GM23338 (cell line): ENCODE measurements around the gene RFX8. TPM values are rescaled to one million over a fixed set of nuclear protein-coding genes. Genes with fewer than 3 reads are reported as not detected.

Source experiments
- ATAC-seq: fragments of 200-7000 bp; cut with Tn5 transposase; 3 replicates; pipeline ENCODE4 v1.9.1; 2020
- DNase-seq: peaks from one replicate; pipeline ENCODE4 v3.0.0-alpha.2; 2015; ENCODE audit warnings: low spot score
- H2AFZ ChIP-seq: fragments of 200-600 bp; sonication (generic); 2 replicates; pipeline ENCODE4 v1.8.0; 2016; ENCODE audit warnings: antibody characterized with exemption, mild to moderate bottlenecking, moderate library complexity
- H3F3A ChIP-seq: fragments of 200-600 bp; sonication (generic); replicated peaks from 2 replicates; pipeline ENCODE4 v1.8.0; 2017; ENCODE audit warnings: antibody characterized with exemption, mixed run types, low read depth
- H3K27ac ChIP-seq: fragments of 200-600 bp; sonication (generic); 2 replicates; pipeline ENCODE4 v1.6.1; 2016; ENCODE audit warnings: low read depth
- H3K27me3 ChIP-seq: fragments of 200-600 bp; sonication (generic); 2 replicates; pipeline ENCODE4 v1.8.0; 2016; ENCODE audit warnings: mild to moderate bottlenecking, mixed run types, moderate library complexity; ENCODE audit not compliant: insufficient read depth
- H3K36me3 ChIP-seq: fragments of 200-600 bp; sonication (generic); 2 replicates; pipeline ENCODE4 v1.8.0; 2016; ENCODE audit warnings: mild to moderate bottlenecking; ENCODE audit not compliant: insufficient read depth
- H3K4me1 ChIP-seq: fragments of 200-600 bp; sonication (generic); 2 replicates; pipeline ENCODE4 v1.8.0; 2016; ENCODE audit warnings: mild to moderate bottlenecking, moderate library complexity; ENCODE audit not compliant: insufficient read depth
- H3K4me2 ChIP-seq: fragments of 200-600 bp; sonication (generic); 2 replicates; pipeline ENCODE4 v1.7.1; 2017; ENCODE audit warnings: mixed run types
- H3K4me3 ChIP-seq: fragments of 200-600 bp; sonication (generic); 2 replicates; pipeline ENCODE4 v1.6.1; 2016; ENCODE audit warnings: mixed run types
- H3K79me2 ChIP-seq: fragments of 200-600 bp; sonication (generic); replicated peaks from 2 replicates; pipeline ENCODE4 v1.8.0; 2017; ENCODE audit warnings: mild to moderate bottlenecking; ENCODE audit not compliant: insufficient read depth
- H3K9me2 ChIP-seq: fragments of 200-600 bp; sonication (generic); 2 replicates; pipeline ENCODE4 v1.8.0; 2017; ENCODE audit not compliant: insufficient read depth
- H4K20me1 ChIP-seq: fragments of 200-600 bp; sonication (generic); replicated peaks from 2 replicates; pipeline ENCODE4 v1.8.0; 2017; ENCODE audit warnings: mild to moderate bottlenecking; ENCODE audit not compliant: insufficient read depth
- H3K27ac Mint-ChIP-seq: 2 replicates; pipeline ENCODE4 v1.8.0; 2020; ENCODE audit warnings: inconsistent platforms, mild to moderate bottlenecking, moderate library complexity, mixed read lengths
- H3K27me3 Mint-ChIP-seq: 3 replicates; pipeline ENCODE4 v1.8.0; 2022; ENCODE audit warnings: low read depth, mild to moderate bottlenecking, moderate library complexity, mixed read lengths, inconsistent platforms; ENCODE audit not compliant: insufficient read depth, poor library complexity
- H3K36me3 Mint-ChIP-seq: 3 replicates; pipeline ENCODE4 v1.8.0; 2021; ENCODE audit warnings: low read depth, mild to moderate bottlenecking, inconsistent platforms, moderate library complexity, mixed read lengths
- H3K4me1 Mint-ChIP-seq: 3 replicates; pipeline ENCODE4 v1.8.0; 2020; ENCODE audit warnings: mild to moderate bottlenecking, inconsistent platforms, mixed read lengths
- H3K4me3 Mint-ChIP-seq: 3 replicates; pipeline ENCODE4 v1.8.0; 2021; ENCODE audit warnings: moderate library complexity, mild to moderate bottlenecking, inconsistent platforms, mixed read lengths
- H3K9me3 Mint-ChIP-seq: 3 replicates; pipeline ENCODE4 v1.8.0; 2020; ENCODE audit warnings: moderate library complexity, mild to moderate bottlenecking, inconsistent platforms, mixed read lengths
- CREB1 ChIP-seq: fragments of 250-450 bp; sonication (Bioruptor Pico); IDR thresholded peaks from 2 replicates; pipeline ENCODE4 v1.5.0; 2020; ENCODE audit warnings: low read depth, mild to moderate bottlenecking, moderate library complexity
- NANOG ChIP-seq: IDR thresholded peaks from 2 replicates; pipeline ENCODE4 v1.6.1; 2016; ENCODE audit warnings: antibody characterized with exemption, borderline replicate concordance
- REST ChIP-seq: IDR thresholded peaks from one replicate; pipeline ENCODE4 v1.6.1; 2018; ENCODE audit warnings: antibody characterized with exemption; ENCODE audit not compliant: unreplicated experiment
- STAT1 ChIP-seq: IDR thresholded peaks from one replicate; pipeline ENCODE4 v1.6.1; 2016; ENCODE audit warnings: antibody characterized with exemption; ENCODE audit not compliant: unreplicated experiment
- ZNF114 ChIP-seq: fragments of 250-450 bp; sonication (Bioruptor Pico); IDR thresholded peaks from 2 replicates; pipeline ENCODE4 v1.5.0; 2020; ENCODE audit warnings: mild to moderate bottlenecking, moderate library complexity
- polyA plus RNA-seq: library from polyadenylated mRNA; unstranded; fragments of >200 nt; fragmentation: Nextera tagmentation; extraction: Ambion mirVana; gene quantifications from 2 replicates; pipeline ENCODE4 v1.2.1, GENCODE V29; 2016
- total RNA-seq: library from RNA; depleted of rRNA; stranded (reverse); fragments of >200 nt; shearing (Covaris generic); gene quantifications from 2 replicates; pipeline ENCODE4 v1.2.3, GENCODE V29; 2014
- TF ChIP-seq, protein P1 (sequence below), 2 experiments: fragments of 200-600 bp in 1 of 2; sonication (generic) in 1 of 2; conservative IDR thresholded peaks; 2 replicates each; pipeline versions ENCODE4 v1.5.1 to v1.6.1; 2016 to 2017; ENCODE audit warnings: antibody characterized with exemption in 2 of 2, low read depth in 2 of 2, mild to moderate bottlenecking in 2 of 2, moderate library complexity in 1 of 2

The RFX8 gene
- total and polyA plus RNA-seq, 2 experiments from 2014 or later = 0.65 to 1.5 TPM

- TF ChIP-seq REST (no peak), STAT1 (no peak), NANOG (no peak)
- TF ChIP-seq, protein P1, sequence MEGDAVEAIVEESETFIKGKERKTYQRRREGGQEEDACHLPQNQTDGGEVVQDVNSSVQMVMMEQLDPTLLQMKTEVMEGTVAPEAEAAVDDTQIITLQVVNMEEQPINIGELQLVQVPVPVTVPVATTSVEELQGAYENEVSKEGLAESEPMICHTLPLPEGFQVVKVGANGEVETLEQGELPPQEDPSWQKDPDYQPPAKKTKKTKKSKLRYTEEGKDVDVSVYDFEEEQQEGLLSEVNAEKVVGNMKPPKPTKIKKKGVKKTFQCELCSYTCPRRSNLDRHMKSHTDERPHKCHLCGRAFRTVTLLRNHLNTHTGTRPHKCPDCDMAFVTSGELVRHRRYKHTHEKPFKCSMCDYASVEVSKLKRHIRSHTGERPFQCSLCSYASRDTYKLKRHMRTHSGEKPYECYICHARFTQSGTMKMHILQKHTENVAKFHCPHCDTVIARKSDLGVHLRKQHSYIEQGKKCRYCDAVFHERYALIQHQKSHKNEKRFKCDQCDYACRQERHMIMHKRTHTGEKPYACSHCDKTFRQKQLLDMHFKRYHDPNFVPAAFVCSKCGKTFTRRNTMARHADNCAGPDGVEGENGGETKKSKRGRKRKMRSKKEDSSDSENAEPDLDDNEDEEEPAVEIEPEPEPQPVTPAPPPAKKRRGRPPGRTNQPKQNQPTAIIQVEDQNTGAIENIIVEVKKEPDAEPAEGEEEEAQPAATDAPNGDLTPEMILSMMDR (conservative IDR thresholded peaks at IDR 0.05; ENCODE audit: low read depth in 2 of 2) = no peak
Observed at GRCh38 chr2:101521487-101521886, 46.6 kb upstream of the RFX8 start (continued).

DNA sequence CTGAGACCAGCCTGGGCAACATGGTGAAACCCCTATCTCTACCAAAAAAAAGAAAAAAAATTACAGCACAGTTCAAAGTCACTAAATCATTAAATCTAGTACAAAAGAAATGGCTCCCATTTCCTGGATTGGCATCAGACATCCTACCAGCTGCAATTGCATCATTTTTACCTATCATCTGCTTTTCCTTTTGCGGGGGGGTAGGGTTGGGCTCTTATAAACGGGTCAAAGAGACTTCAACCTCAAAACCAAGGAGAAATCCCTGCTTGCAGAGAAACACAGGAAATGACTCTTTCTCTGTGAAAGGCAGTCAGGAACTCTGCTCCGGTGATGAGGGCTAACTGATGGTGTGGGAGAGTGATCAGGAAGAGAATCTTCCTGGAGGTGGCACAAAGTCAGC lies 45.3 kb upstream of the RFX8 start:
- peaks cover 9% of the 10 kb centered on the region for H3K27me3 Mint-ChIP-seq
- H3K36me3 Mint-ChIP-seq = peaks cover 14% of the 10 kb centered on the region
- H3K4me3 ChIP-seq = no peak overlapping the region
- H3K4me2 ChIP-seq = no peak overlapping the region
- H3K27me3 ChIP-seq = no peaks in the 10 kb centered on the region
- H3K79me2 ChIP-seq = no peaks in the 10 kb centered on the region
- no peaks in the 10 kb centered on the region for H3F3A ChIP-seq
- no peaks in the 10 kb centered on the region for H4K20me1 ChIP-seq
- ATAC-seq = no peak
- no peak for DNase-seq
- H3K9me2 ChIP-seq = peaks cover 15% of the 10 kb centered on the region
- peaks cover 34% of the 10 kb centered on the region for H3K4me1 Mint-ChIP-seq
- H3K27ac ChIP-seq = no peak overlapping the region
- no peak for TF ChIP-seq CREB1 (CRISPR knock-in tag)
- no peak overlapping the region for H3K27ac Mint-ChIP-seq
- no peak overlapping the region for H2AFZ ChIP-seq
- H3K4me1 ChIP-seq = peaks cover 27% of the 10 kb centered on the region
- H3K36me3 ChIP-seq = peaks cover 4% of the 10 kb centered on the region; the same call in 1 of the 2 replicates
- H3K9me3 Mint-ChIP-seq = peaks cover 19% of the 10 kb centered on the region
- no peak overlapping the region for H3K4me3 Mint-ChIP-seq

DNA sequence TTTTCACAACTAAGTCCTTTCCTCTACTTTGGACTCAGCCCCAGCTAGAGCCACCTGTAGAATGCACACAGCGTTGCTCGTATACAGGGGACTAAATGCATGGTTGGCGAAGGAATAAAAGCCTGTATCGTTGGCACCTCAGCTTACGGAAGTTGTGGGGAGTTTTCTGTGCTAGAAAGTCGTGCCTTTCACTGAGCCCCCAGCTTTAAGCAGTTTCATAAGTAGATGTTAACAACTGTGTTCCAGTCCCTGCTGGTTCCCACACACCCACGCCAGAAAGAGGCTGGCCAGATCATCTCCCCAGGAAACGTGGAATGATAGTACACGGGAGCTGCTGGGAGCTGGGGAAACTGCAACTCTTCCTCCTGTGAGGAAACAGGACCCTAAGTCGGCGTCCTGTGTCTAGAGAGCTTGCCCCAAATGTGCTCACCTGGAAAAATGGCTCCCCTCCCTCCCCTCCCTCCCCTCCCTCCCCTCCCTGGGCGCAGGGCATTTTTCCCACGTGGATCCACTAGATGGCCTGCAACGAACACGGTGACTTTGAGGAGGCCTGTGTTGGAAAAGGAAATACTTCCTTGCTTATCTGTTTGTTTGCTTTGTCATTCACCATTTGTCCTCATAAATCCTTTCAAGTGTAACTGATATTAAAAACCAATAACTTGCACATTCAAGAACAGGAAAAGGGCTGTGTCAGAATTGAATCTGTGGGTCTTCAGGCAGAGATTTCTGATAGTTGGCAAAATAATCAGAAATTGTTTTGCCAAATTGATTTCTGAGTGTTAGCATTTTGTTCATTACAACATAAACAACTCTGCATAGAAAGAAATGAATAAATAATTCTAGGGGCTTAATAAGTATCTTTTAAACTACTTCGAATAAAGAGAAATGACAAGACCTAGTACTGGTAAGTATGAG lies 43.9 kb upstream of the RFX8 start:
- no peaks in the 10 kb centered on the region for H3K79me2 ChIP-seq
- H3K4me2 ChIP-seq = peak overlapping the region; percentile 45; the same call in 1 of the 2 replicates
- peak; percentile 68 for DNase-seq
- Mint-ChIP-seq H3K27me3 (peaks cover 9% of the 10 kb centered on the region), H3K27ac (no peak overlapping the region), H3K36me3 (peaks cover 18% of the 10 kb centered on the region), H3K4me3 (no peak overlapping the region), H3K9me3 (peaks cover 19% of the 10 kb centered on the region), H3K4me1 (peaks cover 34% of the 10 kb centered on the region)
- no peak overlapping the region for H3K27ac ChIP-seq
- TF ChIP-seq CREB1 (CRISPR knock-in tag) (no peak), ZNF114 (CRISPR knock-in tag) (no peak)
- TF ChIP-seq, protein P1 (conservative IDR thresholded peaks at IDR 0.05; ENCODE audit: low read depth in 2 of 2) = peak; percentile 23 to 75; a peak in 3 of 4 replicates
- no peaks in the 10 kb centered on the region for H4K20me1 ChIP-seq
- peak; percentile 72 for ATAC-seq
- peaks cover 4% of the 10 kb centered on the region; the same call in 1 of the 2 replicates for H3K36me3 ChIP-seq
- peaks cover 27% of the 10 kb centered on the region for H3K4me1 ChIP-seq
- no peak overlapping the region for H3K4me3 ChIP-seq
- peak overlapping the region; percentile 73; the same call in 1 of the 2 replicates for H2AFZ ChIP-seq
- H3K9me2 ChIP-seq = peaks cover 15% of the 10 kb centered on the region
- H3K27me3 ChIP-seq = no peaks in the 10 kb centered on the region
- H3F3A ChIP-seq = no peaks in the 10 kb centered on the region
